Esophagus squamous epithelium (tissue), 5 donors: ENCODE data around the gene PON2. TPM values are rescaled to one million over a fixed set of nuclear protein-coding genes. Genes with fewer than 3 reads are reported as not detected.

Experiments used
- DNase-seq: peaks from one replicate; lab custom pipeline; 2025; lab: John Stamatoyannopoulos, UW
- H3K27ac ChIP-seq, 4 donors: fragments of 200-600 bp; sonication (generic); one replicate each; pipeline ENCODE4 v1.5.1; 2016 to 2019; ENCODE audit warnings: mild to moderate bottlenecking in 1 of 4
- H3K27me3 ChIP-seq, 4 donors: fragments of 200-600 bp; sonication (generic); 1 replicate in 3 of 4; 2 replicates in 1 of 4; pipeline versions ENCODE4 v1.5.1 to v1.6.0; 2017 to 2021; ENCODE audit warnings: antibody characterized with exemption in 1 of 4
- H3K36me3 ChIP-seq, 3 donors: fragments of 200-600 bp; sonication (generic); one replicate each; pipeline ENCODE4 v1.5.1; 2016 to 2019
- H3K4me1 ChIP-seq, 3 donors: fragments of 200-600 bp; sonication (generic); one replicate each; pipeline ENCODE4 v1.5.1; 2017 to 2019
- H3K4me3 ChIP-seq, 4 donors: fragments of 200-600 bp; sonication (generic); 1 replicate in 3 of 4; 2 replicates in 1 of 4; pipeline ENCODE4 v1.5.1; 2016 to 2019; ENCODE audit warnings: mild to moderate bottlenecking in 2 of 4, moderate library complexity in 1 of 4
- H3K9me3 ChIP-seq, 3 donors: fragments of 200-600 bp; sonication (generic); one replicate each; pipeline ENCODE4 v1.5.1; 2016 to 2019
- CTCF ChIP-seq, 6 experiments: fragments of 450-650 bp in 4 of 6; fragments of 200-600 bp in 2 of 6; sonication (generic) in 2 of 6; IDR thresholded peaks; one replicate each; pipeline ENCODE4 v1.5.1; 2016 to 2019; ENCODE audit warnings: antibody characterized with exemption in 6 of 6, mild to moderate bottlenecking in 4 of 6, moderate library complexity in 4 of 6
- POLR2A ChIP-seq, 4 donors: fragments of 450-650 bp; IDR thresholded peaks; one replicate each; pipeline ENCODE4 v1.6.1; 2017; ENCODE audit warnings: antibody characterized with exemption in 4 of 4, mild to moderate bottlenecking in 4 of 4, moderate library complexity in 3 of 4
- WGBS, 2 donors: methylation state at CpG; one replicate each; pipeline ENCODE4 v1.1.5; 2018; 5-methylcytosine and 5-hydroxymethylcytosine counted together
- intact Hi-C: fragments of 100-400 bp; cut with DNase I; formaldehyde crosslinking; loops from one replicate; pipeline ENCODE4 v1.15.0; 2022
- total RNA-seq, 4 donors: library from RNA; depleted of rRNA; stranded (reverse); fragments of >200 nt; gene quantifications; one replicate each; pipeline ENCODE4 v1.1.0, GENCODE V29; 2016
- donor health status: DM: yes; HTN: yes; CAD: no.

Gene PON2
- total RNA-seq, 4 donors from 2014 or later = 28.0 to 70.9 (median 52.3) TPM

GRCh38 chr7:95433952-95434556, 774 bp downstream of the PON2 start:
- 43 to 49% methylated on average over 6 of the region's 6 CpGs for WGBS, 2 donors
- Histone ChIP-seq H3K27me3 (no peaks in the 10 kb centered on the region), H3K27ac (peak overlapping the region; percentile 81 to 94 (median 89)), H3K9me3 (no peaks in the 10 kb centered on the region), H3K4me1 (peaks cover 3 to 28% (median 4%) of the 10 kb centered on the region in 3 donors), H3K4me3 (peak overlapping the region; percentile 50 to 82 (median 69)), H3K36me3 (no peaks in the 10 kb centered on the region)
- DNase-seq = no peak
- TF ChIP-seq POLR2A (IDR thresholded peaks at IDR 0.05) (no peak), CTCF (IDR thresholded peaks at IDR 0.05) (no peak)
- intact Hi-C loops = no loop called here

- H3K4me1 ChIP-seq = peaks cover 3 to 28% (median 4%) of the 10 kb centered on the region in 3 donors
- H3K9me3 ChIP-seq = no peaks in the 10 kb centered on the region
- WGBS, 2 donors = 93 to 95% methylated on average over 1 of the region's 1 CpG
- no peak overlapping the region for H3K4me3 ChIP-seq
- intact Hi-C loops = no loop called here
- DNase-seq = no peak
- H3K36me3 ChIP-seq = no peaks in the 10 kb centered on the region
- no peaks in the 10 kb centered on the region for H3K27me3 ChIP-seq
- TF ChIP-seq POLR2A (IDR thresholded peaks at IDR 0.05) (no peak), CTCF (IDR thresholded peaks at IDR 0.05) (no peak)
- H3K27ac ChIP-seq = no peak overlapping the region
Measured at GRCh38 chr7:95433129-95433528, 1.7 kb downstream of the PON2 start.

GRCh38 chr7:95432606-95433005, 2.2 kb downstream of the PON2 start:
- DNase-seq = no peak
- Histone ChIP-seq H3K4me3 (no peak overlapping the region), H3K27me3 (no peaks in the 10 kb centered on the region), H3K36me3 (no peaks in the 10 kb centered on the region), H3K27ac (no peak overlapping the region), H3K9me3 (no peaks in the 10 kb centered on the region), H3K4me1 (peaks cover 3 to 28% (median 4%) of the 10 kb centered on the region in 3 donors)
- 88 to 95% methylated on average over 2 of the region's 2 CpGs for WGBS, 2 donors
- intact Hi-C loops = no loop called here
- TF ChIP-seq CTCF (IDR thresholded peaks at IDR 0.05) (no peak), POLR2A (IDR thresholded peaks at IDR 0.05) (no peak)

GRCh38 chr7:95430864-95431263, 4.0 kb downstream of the PON2 start:
- no peak overlapping the region for H3K4me3 ChIP-seq

More at GRCh38 chr7:95430864-95431263, 4.0 kb downstream of the PON2 start:
- Histone ChIP-seq H3K27me3 (no peaks in the 10 kb centered on the region), H3K36me3 (no peaks in the 10 kb centered on the region), H3K27ac (no peak overlapping the region), H3K4me1 (peaks cover 3 to 28% (median 4%) of the 10 kb centered on the region in 3 donors), H3K9me3 (no peaks in the 10 kb centered on the region)
- TF ChIP-seq CTCF (IDR thresholded peaks at IDR 0.05) (no peak), POLR2A (IDR thresholded peaks at IDR 0.05) (no peak)
- 44 to 66% methylated on average over 2 of the region's 2 CpGs for whole genome bisulfite sequencing, 2 donors
- no peak for DNase-seq
- intact Hi-C loops = no loop called here
